ENCODE measurements around the gene LEMD1. TPM values are rescaled to one million over a fixed set of nuclear protein-coding genes. Genes with fewer than 3 reads are reported as not detected.
A peak's percentile ranks its signal among the peaks of the same experiment; 100 is the strongest.
"Not testable (repeated sequence)": the region's sequence is repeated elsewhere in the genome, so short reads cannot be mapped to it uniquely, and the experiment has no call there.

Gene LEMD1
- total RNA-seq, 1 donor from 2014 or later: not detected

GRCh38 chr1:205429762-205430695 lies 8.2 kb upstream of the LEMD1 start:
- DNase-seq: no peak

GRCh38 chr1:205424901-205425600 lies 3.2 kb upstream of the LEMD1 start:
- no peak for DNase-seq

- no peak for DNase-seq
Measured at GRCh38 chr1:205423814-205424399, 2.1 kb upstream of the LEMD1 start.

GRCh38 chr1:205422993-205423642 lies 1.3 kb upstream of the LEMD1 start:
- DNase-seq: no peak

GRCh38 chr1:205420938-205421337 lies 918 bp downstream of the LEMD1 start:
- no peak for DNase-seq

GRCh38 chr1:205417870-205418635 lies 3.8 kb downstream of the LEMD1 start:
- peak; percentile 64 for DNase-seq

GRCh38 chr1:205416322-205416721 lies 5.5 kb downstream of the LEMD1 start:
- peak; percentile 83 for DNase-seq

GRCh38 chr1:205410581-205411298 lies 11.1 kb downstream of the LEMD1 start:
- DNase-seq: no peak

GRCh38 chr1:205407970-205408369 lies 13.9 kb downstream of the LEMD1 start:
- no peak for DNase-seq

GRCh38 chr1:205406252-205406651 lies 15.6 kb downstream of the LEMD1 start:
- DNase-seq: not testable (repeated sequence)

GRCh38 chr1:205404484-205404883 lies 17.4 kb downstream of the LEMD1 start:
- not testable (repeated sequence) for DNase-seq

GRCh38 chr1:205398586-205398985 lies 23.3 kb downstream of the LEMD1 start:
- no peak for DNase-seq

- DNase-seq: peak; percentile 65
Measured at GRCh38 chr1:205396967-205397616, 24.8 kb downstream of the LEMD1 start.

- no peak for DNase-seq
Measured at GRCh38 chr1:205395616-205396015, 26.2 kb downstream of the LEMD1 start.

- DNase-seq: no peak
Measured at GRCh38 chr1:205392650-205393049, 29.2 kb downstream of the LEMD1 start.

GRCh38 chr1:205391386-205391785 lies 30.5 kb downstream of the LEMD1 start:
- DNase-seq: no peak

- no peak for DNase-seq
Measured at GRCh38 chr1:205387845-205388244, 34.0 kb downstream of the LEMD1 start.

- not testable (repeated sequence) for DNase-seq
Measured at GRCh38 chr1:205382990-205383389, 38.9 kb downstream of the LEMD1 start.

GRCh38 chr1:205382561-205382960 lies 39.3 kb downstream of the LEMD1 start:
- DNase-seq: peak; percentile 32

- DNase-seq: no peak
Measured at GRCh38 chr1:205381305-205381704, 40.6 kb downstream of the LEMD1 start.

Measured in tongue (tissue), 2 donors.